GM10248 (cell line): ENCODE data around the gene OLA1.

ENCODE experiments used
- CTCF ChIA-PET: fragments of 300-600 bp; sonication (Branson Sonifier 250); formaldehyde crosslinking; extraction: SDS; loops from one replicate; lab custom pipeline; 2021; ENCODE audit warnings: antibody characterized with exemption; lab: Yijun Ruan, JAX
- POLR2A ChIA-PET: fragments of 350-650 bp; sonication (Branson Sonifier 250); formaldehyde crosslinking; extraction: SDS; loops from one replicate; lab custom pipeline; 2020; ENCODE audit warnings: antibody characterized with exemption; lab: Yijun Ruan, JAX
- DNase-seq: peaks from one replicate; pipeline ENCODE4 v3.0.0; 2012; ENCODE audit errors: extremely low spot score
- CTCF ChIP-seq: IDR thresholded peaks from 2 replicates; pipeline ENCODE4 v1.5.1; 2012; ENCODE audit warnings: mild to moderate bottlenecking, low read depth; ENCODE audit errors: extremely low read depth, missing control alignments, control extremely low read depth

The OLA1 gene

GRCh38 chr2:174044556-174044955 is 203.8 kb downstream of the OLA1 start:
- no peak for DNase-seq
- no peak for TF ChIP-seq CTCF
- ChIA-PET CTCF (interaction anchor here (1.0 to 1.6 kb wide), 2 partner anchors 8 to 9 kb away, joined by 3 to 5 read pairs; no protein-coding TSS in a partner anchor), POLR2A (no interaction called here)

GRCh38 chr2:174040417-174040701 is 208.0 kb downstream of the OLA1 start:
- no peak for DNase-seq
- no peak for TF ChIP-seq CTCF
- ChIA-PET CTCF (interaction anchor here (0.7 to 1.4 kb wide), 9 partner anchors 9 to 637 kb away, joined by 3 to 4 read pairs (median 3); no protein-coding TSS in a partner anchor), POLR2A (no interaction called here)

- DNase-seq: peak; percentile 79
- POLR2A ChIA-PET: no interaction called here
- CTCF ChIA-PET: interaction anchor here (0.7 to 1.4 kb wide), 8 partner anchors 8 to 637 kb away, joined by 3 to 4 read pairs (median 3); no protein-coding TSS in a partner anchor
- TF ChIP-seq CTCF: peak; percentile 68
These were observed 208.5 kb downstream of the OLA1 start for GRCh38 chr2:174039551-174040416.

- no peak for TF ChIP-seq CTCF
- CTCF ChIA-PET: interaction anchor here (1.0 to 2.8 kb wide), 4 partner anchors 10 to 28 kb away, joined by 3 to 8 read pairs (median 5); no protein-coding TSS in a partner anchor
- DNase-seq: peak; percentile 37
- POLR2A ChIA-PET: no interaction called here
These were observed 209.9 kb downstream of the OLA1 start for GRCh38 chr2:174038462-174038861.

- ChIA-PET POLR2A (no interaction called here), CTCF (interaction anchor here (1.0 to 2.8 kb wide), 6 partner anchors 9 to 634 kb away, joined by 3 to 8 read pairs (median 5); no protein-coding TSS in a partner anchor)
- DNase-seq: no peak
- TF ChIP-seq CTCF: no peak
These were observed 211.5 kb downstream of the OLA1 start for GRCh38 chr2:174036825-174037224.

GRCh38 chr2:174035981-174036742 is 212.2 kb downstream of the OLA1 start:
- POLR2A ChIA-PET: no interaction called here
- CTCF ChIA-PET: interaction anchor here (1.0 to 2.8 kb wide), 8 partner anchors 8 to 633 kb away, joined by 3 to 8 read pairs (median 3); no protein-coding TSS in a partner anchor
- DNase-seq: no peak
- no peak for TF ChIP-seq CTCF
